Fibroblast of villous mesenchyme (primary cell): ENCODE measurements around the gene ZNF32. TPM values are rescaled to one million over a fixed set of nuclear protein-coding genes. Genes with fewer than 3 reads are reported as not detected.

Experiments used
- DNase-seq: peaks from one replicate; pipeline ENCODE4 v3.0.0-alpha.2; 2010; ENCODE audit warnings: low read depth
- H3K4me3 ChIP-seq: 2 replicates; pipeline ENCODE4 v1.5.1; 2011; ENCODE audit warnings: low read depth, mild to moderate bottlenecking, low read length
- total RNA-seq: library from RNA; depleted of rRNA; stranded (reverse); fragments of >200 nt; gene quantifications from 2 replicates; pipeline ENCODE4 v1.2.3, GENCODE V29; 2012
- TF ChIP-seq, protein P1 (sequence below): IDR thresholded peaks from 2 replicates; pipeline ENCODE4 v1.5.1; 2012; ENCODE audit warnings: low read depth, mild to moderate bottlenecking, low read length; ENCODE audit not compliant: insufficient read depth

Gene ZNF32
- total RNA-seq, 1 donor: 30.7 TPM

DNA sequence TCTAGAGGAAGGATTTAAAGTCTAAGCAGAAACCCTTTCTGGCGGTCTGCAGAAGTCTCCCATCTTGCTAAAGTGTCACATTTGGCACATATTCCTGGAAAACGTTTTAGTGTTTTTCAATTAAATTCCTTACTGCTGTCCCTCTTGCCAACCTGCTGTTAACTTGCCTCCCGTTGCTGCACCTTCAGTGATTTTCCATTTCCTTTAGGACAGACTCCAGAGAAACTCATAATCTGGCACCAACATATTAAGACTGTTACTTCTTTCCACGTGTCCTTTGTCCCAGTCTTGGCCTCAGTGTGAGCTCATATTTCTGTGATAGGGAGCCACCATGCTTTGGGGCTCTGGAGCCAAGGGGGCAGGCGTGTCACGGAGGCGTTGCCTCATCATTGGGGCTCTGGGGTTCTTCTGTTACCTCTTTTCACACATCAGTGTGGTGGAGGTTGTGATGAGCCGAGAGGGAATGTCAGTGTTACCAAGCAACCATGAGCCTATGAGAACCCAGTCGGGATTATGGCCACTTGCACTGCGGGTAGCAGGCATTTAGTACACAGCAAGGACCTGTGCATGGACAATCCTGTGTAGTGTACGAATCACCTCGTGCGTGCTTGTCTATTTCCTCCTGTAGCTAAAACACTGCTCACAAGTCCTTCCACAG lies 26.0 kb upstream of the ZNF32 start:
- TF ChIP-seq, protein P1, sequence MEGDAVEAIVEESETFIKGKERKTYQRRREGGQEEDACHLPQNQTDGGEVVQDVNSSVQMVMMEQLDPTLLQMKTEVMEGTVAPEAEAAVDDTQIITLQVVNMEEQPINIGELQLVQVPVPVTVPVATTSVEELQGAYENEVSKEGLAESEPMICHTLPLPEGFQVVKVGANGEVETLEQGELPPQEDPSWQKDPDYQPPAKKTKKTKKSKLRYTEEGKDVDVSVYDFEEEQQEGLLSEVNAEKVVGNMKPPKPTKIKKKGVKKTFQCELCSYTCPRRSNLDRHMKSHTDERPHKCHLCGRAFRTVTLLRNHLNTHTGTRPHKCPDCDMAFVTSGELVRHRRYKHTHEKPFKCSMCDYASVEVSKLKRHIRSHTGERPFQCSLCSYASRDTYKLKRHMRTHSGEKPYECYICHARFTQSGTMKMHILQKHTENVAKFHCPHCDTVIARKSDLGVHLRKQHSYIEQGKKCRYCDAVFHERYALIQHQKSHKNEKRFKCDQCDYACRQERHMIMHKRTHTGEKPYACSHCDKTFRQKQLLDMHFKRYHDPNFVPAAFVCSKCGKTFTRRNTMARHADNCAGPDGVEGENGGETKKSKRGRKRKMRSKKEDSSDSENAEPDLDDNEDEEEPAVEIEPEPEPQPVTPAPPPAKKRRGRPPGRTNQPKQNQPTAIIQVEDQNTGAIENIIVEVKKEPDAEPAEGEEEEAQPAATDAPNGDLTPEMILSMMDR: no peak
- no peak overlapping the region for H3K4me3 ChIP-seq
- no peak for DNase-seq

DNA sequence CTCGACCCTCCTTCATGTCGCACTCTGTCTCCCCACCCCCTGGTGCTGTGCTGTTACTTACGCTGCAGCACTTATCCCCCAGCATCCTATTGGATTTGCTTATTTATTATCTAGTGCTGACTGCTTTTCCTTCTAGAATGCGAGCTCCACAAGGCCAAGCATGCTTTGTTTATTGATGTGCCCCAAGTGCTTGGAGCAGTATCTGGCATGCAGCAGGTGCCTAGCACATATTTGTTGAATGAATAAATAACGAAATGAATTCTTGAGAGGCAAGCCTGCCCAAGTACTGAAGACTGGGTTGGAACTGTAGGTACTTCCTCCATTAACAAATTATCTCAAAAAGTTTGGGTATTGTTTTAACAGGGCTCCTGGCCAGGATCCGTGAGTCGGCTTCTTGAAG lies 24.8 kb upstream of the ZNF32 start:
- TF ChIP-seq, protein P1: no peak
- DNase-seq: no peak
- no peak overlapping the region for H3K4me3 ChIP-seq

DNA sequence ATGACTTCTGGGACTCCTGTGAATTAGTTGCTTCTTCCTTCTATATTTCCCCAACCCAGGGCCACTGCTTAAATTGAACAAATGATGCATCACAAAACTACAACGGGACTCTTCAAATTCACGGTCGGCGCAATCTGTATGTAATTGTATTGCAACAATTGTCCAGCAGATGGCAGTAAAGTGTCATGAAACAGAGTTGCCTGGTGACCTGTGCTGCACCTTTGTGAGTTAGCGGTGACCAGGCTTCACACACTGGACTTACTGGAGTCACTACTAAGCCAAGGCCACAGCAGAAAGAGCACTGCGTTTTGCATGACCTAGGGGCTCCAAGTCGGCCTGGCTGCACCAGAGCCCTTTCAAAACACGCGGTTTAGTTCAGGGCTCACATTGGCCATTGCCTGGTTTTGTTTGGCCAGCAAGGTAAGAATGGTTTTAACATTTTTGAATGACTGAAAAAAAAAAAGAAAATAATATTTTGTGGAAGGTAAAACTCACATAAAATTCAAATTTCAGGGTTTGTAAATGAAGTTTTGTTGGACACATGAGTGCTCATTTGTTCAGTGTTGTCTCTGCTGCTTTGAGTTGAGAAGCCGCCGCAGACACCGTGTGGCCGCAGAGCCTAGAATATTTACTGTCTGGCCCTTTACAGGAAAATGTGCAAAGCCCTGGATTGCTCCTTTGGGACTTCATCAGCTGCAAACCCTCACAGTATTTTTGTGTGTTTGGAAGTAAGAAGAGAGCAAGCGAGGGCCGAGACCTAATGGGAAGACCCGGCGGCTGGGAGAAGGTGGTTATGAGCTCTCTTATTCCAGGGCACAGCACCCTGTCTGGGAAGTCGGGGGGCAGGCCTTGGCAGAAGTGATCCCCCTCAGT lies 23.2 kb upstream of the ZNF32 start:
- no peak overlapping the region for H3K4me3 ChIP-seq
- TF ChIP-seq, protein P1: peak; percentile 66
- peak; percentile 67 for DNase-seq

DNA sequence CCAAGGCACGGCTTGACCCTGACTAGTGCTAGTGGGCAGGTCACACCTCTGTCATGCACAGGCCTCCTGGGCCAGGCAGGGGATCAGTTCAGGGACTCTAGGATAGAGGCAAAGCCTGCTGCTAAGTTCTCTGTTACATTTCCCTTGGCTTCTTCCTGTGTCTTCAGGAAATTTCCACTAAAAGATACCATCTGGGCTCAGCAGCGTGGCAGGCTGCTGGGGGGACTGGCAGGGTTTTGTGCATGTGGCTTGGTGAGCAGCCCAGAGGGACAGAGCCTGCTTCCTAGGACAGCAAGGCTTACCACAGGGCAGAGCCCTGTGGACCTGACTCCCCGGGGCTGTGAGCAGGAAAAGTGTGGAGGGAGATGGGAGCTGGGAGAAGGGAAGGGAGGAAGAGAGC lies 20.7 kb upstream of the ZNF32 start:
- H3K4me3 ChIP-seq: no peak overlapping the region
- no peak for DNase-seq
- TF ChIP-seq, protein P1: no peak

DNA sequence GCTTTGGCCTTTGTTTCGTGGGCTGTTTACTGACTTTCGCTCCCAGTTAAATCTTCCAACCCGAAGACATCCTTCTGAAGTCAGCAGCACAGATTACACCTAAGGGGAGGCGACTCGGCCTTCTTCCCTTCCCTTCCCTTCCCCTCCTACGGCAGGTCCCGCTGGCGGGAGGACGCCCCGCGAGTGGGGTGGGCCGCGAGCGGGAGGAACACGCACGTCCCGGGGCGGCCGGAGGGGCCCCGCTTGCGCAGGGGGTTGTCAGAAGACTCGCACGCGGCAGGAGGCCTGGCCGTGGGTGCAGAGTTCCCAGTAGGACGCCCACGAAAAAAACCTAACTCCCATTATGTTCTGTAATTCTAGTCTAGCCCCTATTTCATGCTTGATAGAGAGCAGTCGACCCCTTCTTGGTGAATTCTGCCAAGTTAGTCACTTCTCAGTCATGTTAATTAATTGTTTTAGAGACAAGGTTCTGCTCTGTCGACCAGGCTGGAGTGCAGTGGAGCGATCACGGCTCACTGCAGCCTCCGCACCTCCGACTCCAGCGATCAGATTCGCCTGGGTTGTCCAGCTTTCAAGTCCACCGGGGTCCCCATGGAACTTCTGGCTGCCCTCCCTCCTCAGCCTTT lies 19.2 kb upstream of the ZNF32 start:
- DNase-seq: no peak
- peak overlapping the region; percentile 40 for H3K4me3 ChIP-seq
- TF ChIP-seq, protein P1: no peak

DNA sequence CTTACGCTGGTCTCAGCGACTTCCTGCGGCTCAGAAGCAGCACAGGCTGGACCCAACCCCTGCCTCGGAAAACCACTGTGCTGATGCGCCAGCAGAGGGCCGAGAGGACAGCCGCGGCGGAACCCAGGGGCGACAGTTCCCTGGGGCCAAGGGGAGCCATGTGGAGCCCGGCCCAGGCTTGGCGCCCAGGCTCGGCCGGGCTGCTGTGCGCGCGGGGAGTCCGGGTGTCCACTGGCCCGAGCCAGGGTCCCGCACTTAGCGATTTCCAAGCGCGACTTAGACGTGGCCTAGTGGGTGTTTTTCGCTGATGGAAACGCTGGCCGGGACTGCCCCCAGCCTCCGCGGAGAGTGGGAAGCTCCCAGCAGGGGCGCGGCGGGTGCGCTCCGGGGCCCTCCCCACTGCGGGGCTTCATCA lies 18.6 kb upstream of the ZNF32 start:
- H3K4me3 ChIP-seq: peak overlapping the region; percentile 40
- TF ChIP-seq, protein P1: peak; percentile 56
- DNase-seq: peak; percentile 28
